ENCODE measurements around the gene RNASE4. TPM values are rescaled to one million over a fixed set of nuclear protein-coding genes. Genes with fewer than 3 reads are reported as not detected.
A peak's percentile ranks its signal among the peaks of the same experiment; 100 is the strongest.

The RNASE4 gene
- total and polyA plus RNA-seq, 2 donors (not counting 3 experiments of a cell fraction or from before 2014, with no cell fraction given), result 6.9 to 27.4 TPM

GRCh38 chr14:20707622-20708021 lies 23.3 kb downstream of the RNASE4 start:
- BruUV-seq (replicated peaks), result no TSS peak
- Histone ChIP-seq H4K20me1 (replicated peaks; ENCODE audit: control insufficient read depth, extremely low read depth, insufficient read depth, low read length) (no peaks in the 10 kb centered on the region), H2AFZ (ENCODE audit: low read depth, low read length) (peak overlapping the region; percentile 13), H3K4me2 (ENCODE audit: insufficient read depth, low read length) (peak overlapping the region; percentile 71), H3K9ac (replicated peaks; ENCODE audit: extremely low read depth, insufficient read depth, low read length) (peak overlapping the region; percentile 49), H3K9me1 (replicated peaks; ENCODE audit: control insufficient read depth, extremely low read depth, insufficient read depth, low read length) (no peaks in the 10 kb centered on the region), H3K27me3 (ENCODE audit: control insufficient read depth in 2 of 2, insufficient read depth in 2 of 2, low read length in 2 of 2) (no peaks in the 10 kb centered on the region), H3K36me3 (ENCODE audit: control insufficient read depth in 2 of 2, extremely low read depth in 1 of 2, insufficient read depth in 2 of 2, low read length in 2 of 2) (no peaks in the 10 kb centered on the region), H3K79me2 (ENCODE audit: control insufficient read depth, insufficient read depth, low read length) (no peaks in the 10 kb centered on the region), H3K9me3 (replicated peaks; ENCODE audit: control insufficient read depth, insufficient read depth, low read length) (peaks cover 2% of the 10 kb centered on the region), H3K27ac (ENCODE audit: insufficient read depth, low read depth, low read length) (peak overlapping the region; percentile 82), H3K4me3 (replicated peaks in 1 of 3; ENCODE audit: insufficient read depth in 1 of 3, low read depth in 1 of 3, low read length in 3 of 3) (peak overlapping the region in 1 of 3 experiments; percentile 31), H3K4me1 (ENCODE audit: control insufficient read depth, extremely low read depth, insufficient read depth, low read length) (peaks cover 14% of the 10 kb centered on the region)
- DNase-seq (ENCODE audit: low read depth, low spot score) (peak; percentile 57), FAIRE-seq (peak; percentile 87)
- dilution Hi-C loops (cut with MboI; ENCODE audit: extremely low pct_ligation_motif_present, low sequenced_read_pairs), result no loop called here
- peak; percentile 36 for TF ChIP-seq GATA2 (IDR thresholded peaks at IDR 0.05; ENCODE audit: insufficient read depth, insufficient read length, low read depth, low read length)
- no peak for TF ChIP-seq FOS (IDR thresholded peaks at IDR 0.05; ENCODE audit: borderline replicate concordance, insufficient read depth, low read length)
- intact Hi-C loops (cut with micrococcal nuclease), result loop anchor here (1.0 kb wide), 1 partner anchor 23 kb away; the partner anchor contains the start of gene RNASE4
- ChIA-PET POLR2A (no interaction called here), CTCF (interaction anchor here (0.8 to 2.4 kb wide), 16 partner anchors 10 to 365 kb away, joined by 3 to 11 read pairs (median 5); partner anchors contain the start of gene PARP2)

GRCh38 chr14:20711261-20711660 lies 26.9 kb downstream of the RNASE4 start:
- no peak overlapping the region for H3K9ac ChIP-seq (replicated peaks; ENCODE audit: extremely low read depth, insufficient read depth, low read length)
- ChIA-PET CTCF (interaction anchor here (1.3 kb wide), 1 partner anchor 146 kb away, joined by 3 read pairs; no protein-coding TSS in a partner anchor), POLR2A (no interaction called here)
- no TSS peak for BruUV-seq (replicated peaks)
- H3K79me2 ChIP-seq (ENCODE audit: control insufficient read depth, insufficient read depth, low read length), result no peaks in the 10 kb centered on the region
- no peak overlapping the region for H3K27ac ChIP-seq (ENCODE audit: insufficient read depth, low read depth, low read length)
- H3K4me1 ChIP-seq (ENCODE audit: control insufficient read depth, extremely low read depth, insufficient read depth, low read length), result peaks cover 14% of the 10 kb centered on the region
- no peak overlapping the region for H3K4me2 ChIP-seq (ENCODE audit: insufficient read depth, low read length)
- dilution Hi-C loops (cut with MboI; ENCODE audit: extremely low pct_ligation_motif_present, low sequenced_read_pairs) (no loop called here), intact Hi-C loops (cut with micrococcal nuclease) (no loop called here)
- no peak overlapping the region for H3K4me3 ChIP-seq (replicated peaks in 1 of 3; ENCODE audit: insufficient read depth in 1 of 3, low read depth in 1 of 3, low read length in 3 of 3)
- no peak for DNase-seq (ENCODE audit: low read depth, low spot score)
- no peaks in the 10 kb centered on the region for H3K36me3 ChIP-seq (ENCODE audit: control insufficient read depth in 2 of 2, extremely low read depth in 1 of 2, insufficient read depth in 2 of 2, low read length in 2 of 2)
- H3K27me3 ChIP-seq (ENCODE audit: control insufficient read depth in 2 of 2, insufficient read depth in 2 of 2, low read length in 2 of 2), result peaks cover 0 to 4% of the 10 kb centered on the region in 2 experiments
- H4K20me1 ChIP-seq (replicated peaks; ENCODE audit: control insufficient read depth, extremely low read depth, insufficient read depth, low read length), result no peaks in the 10 kb centered on the region
- TF ChIP-seq FOS (IDR thresholded peaks at IDR 0.05; ENCODE audit: borderline replicate concordance, insufficient read depth, low read length) (no peak), CTCF (IDR thresholded peaks at IDR 0.05; ENCODE audit: extremely low read depth in 1 of 2, insufficient read depth in 1 of 2, low read depth in 1 of 2, low read length in 2 of 2) (no peak)
- H2AFZ ChIP-seq (ENCODE audit: low read depth, low read length), result no peak overlapping the region
- no peaks in the 10 kb centered on the region for H3K9me1 ChIP-seq (replicated peaks; ENCODE audit: control insufficient read depth, extremely low read depth, insufficient read depth, low read length)
- H3K9me3 ChIP-seq (replicated peaks; ENCODE audit: control insufficient read depth, insufficient read depth, low read length), result peaks cover under 1% of the 10 kb centered on the region
- no peak for FAIRE-seq
